CD4-positive, alpha-beta T cell treated with Interleukin-10 for 1 hour (primary cell): Measurements from ENCODE around the gene KIF25.
"Not testable (repeated sequence)": the region's sequence is repeated elsewhere in the genome, so short reads cannot be mapped to it uniquely, and the experiment has no call there.

ENCODE experiments used
- DNase-seq: peaks from one replicate; pipeline ENCODE4 v3.0.0-alpha.2; 2020

Gene KIF25

GRCh38 chr6:167975458-167975857, 22.0 kb upstream of the KIF25 start:
- DNase-seq: no peak

GRCh38 chr6:167976116-167976657, 21.3 kb upstream of the KIF25 start:
- not testable (repeated sequence) for DNase-seq

GRCh38 chr6:167976708-167977107, 20.8 kb upstream of the KIF25 start:
- no peak for DNase-seq

GRCh38 chr6:167977717-167978467, 19.6 kb upstream of the KIF25 start:
- no peak for DNase-seq

GRCh38 chr6:167978607-167979006, 18.9 kb upstream of the KIF25 start:
- DNase-seq: no peak

- DNase-seq: no peak
Measured at GRCh38 chr6:167979436-167980139, 17.9 kb upstream of the KIF25 start.

- DNase-seq: no peak
Measured at GRCh38 chr6:167980911-167981580, 16.4 kb upstream of the KIF25 start.

- no peak for DNase-seq
Measured at GRCh38 chr6:167981916-167982462, 15.5 kb upstream of the KIF25 start.

- no peak for DNase-seq
Measured at GRCh38 chr6:167984144-167984719, 13.2 kb upstream of the KIF25 start.

GRCh38 chr6:167984876-167985604, 12.4 kb upstream of the KIF25 start:
- no peak for DNase-seq

- DNase-seq: no peak
Measured at GRCh38 chr6:167985911-167986595, 11.4 kb upstream of the KIF25 start.

GRCh38 chr6:167987396-167988153, 9.9 kb upstream of the KIF25 start:
- no peak for DNase-seq

- DNase-seq: no peak
Measured at GRCh38 chr6:167988154-167988495, 9.3 kb upstream of the KIF25 start.

GRCh38 chr6:167988945-167989841, 8.3 kb upstream of the KIF25 start:
- DNase-seq: no peak

- DNase-seq: no peak
Measured at GRCh38 chr6:167990016-167990945, 7.2 kb upstream of the KIF25 start.

- no peak for DNase-seq
Measured at GRCh38 chr6:167993169-167993568, 4.3 kb upstream of the KIF25 start.

- no peak for DNase-seq
Measured at GRCh38 chr6:167993831-167994230, 3.6 kb upstream of the KIF25 start.

- DNase-seq: no peak
Measured at GRCh38 chr6:167995302-167995701, 2.2 kb upstream of the KIF25 start.

- no peak for DNase-seq
Measured at GRCh38 chr6:167995731-167996151, 1.7 kb upstream of the KIF25 start.
